ENCODE measurements around the gene MID1IP1. TPM values are rescaled to one million over a fixed set of nuclear protein-coding genes. Genes with fewer than 3 reads are reported as not detected.

MID1IP1 gene
- total RNA-seq, 2 donors from 2014 or later = 42.8 to 53.2 TPM

- DNase-seq = peak in 1 of 4 donors; percentile 17
- Histone ChIP-seq H3K27me3 (no peaks in the 10 kb centered on the region), H3K36me3 (replicated peaks in 1 of 2; ENCODE audit: insufficient read depth in 1 of 2, low read depth in 2 of 2) (no peaks in the 10 kb centered on the region), H3K4me1 (peaks cover 38% of the 10 kb centered on the region), H3K9me3 (no peaks in the 10 kb centered on the region), H3K4me3 (no peak overlapping the region), H3K27ac (peak overlapping the region in 3 of 4 donors; percentile 30 to 67 (median 38))
- peak; percentile 77 for ATAC-seq
- no peak for TF ChIP-seq POLR2A (IDR thresholded peaks at IDR 0.05)
- TF ChIP-seq, protein P1, sequence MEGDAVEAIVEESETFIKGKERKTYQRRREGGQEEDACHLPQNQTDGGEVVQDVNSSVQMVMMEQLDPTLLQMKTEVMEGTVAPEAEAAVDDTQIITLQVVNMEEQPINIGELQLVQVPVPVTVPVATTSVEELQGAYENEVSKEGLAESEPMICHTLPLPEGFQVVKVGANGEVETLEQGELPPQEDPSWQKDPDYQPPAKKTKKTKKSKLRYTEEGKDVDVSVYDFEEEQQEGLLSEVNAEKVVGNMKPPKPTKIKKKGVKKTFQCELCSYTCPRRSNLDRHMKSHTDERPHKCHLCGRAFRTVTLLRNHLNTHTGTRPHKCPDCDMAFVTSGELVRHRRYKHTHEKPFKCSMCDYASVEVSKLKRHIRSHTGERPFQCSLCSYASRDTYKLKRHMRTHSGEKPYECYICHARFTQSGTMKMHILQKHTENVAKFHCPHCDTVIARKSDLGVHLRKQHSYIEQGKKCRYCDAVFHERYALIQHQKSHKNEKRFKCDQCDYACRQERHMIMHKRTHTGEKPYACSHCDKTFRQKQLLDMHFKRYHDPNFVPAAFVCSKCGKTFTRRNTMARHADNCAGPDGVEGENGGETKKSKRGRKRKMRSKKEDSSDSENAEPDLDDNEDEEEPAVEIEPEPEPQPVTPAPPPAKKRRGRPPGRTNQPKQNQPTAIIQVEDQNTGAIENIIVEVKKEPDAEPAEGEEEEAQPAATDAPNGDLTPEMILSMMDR (IDR thresholded peaks at IDR 0.05) = no peak
- intact Hi-C loops (cut with DNase I) = no loop called here
- WGBS, 2 donors = 54 to 57% methylated on average over 1 of the region's 1 CpG
These were observed 18.4 kb downstream of the MID1IP1 start for GRCh38 chrX:38819709-38820108.

DNA sequence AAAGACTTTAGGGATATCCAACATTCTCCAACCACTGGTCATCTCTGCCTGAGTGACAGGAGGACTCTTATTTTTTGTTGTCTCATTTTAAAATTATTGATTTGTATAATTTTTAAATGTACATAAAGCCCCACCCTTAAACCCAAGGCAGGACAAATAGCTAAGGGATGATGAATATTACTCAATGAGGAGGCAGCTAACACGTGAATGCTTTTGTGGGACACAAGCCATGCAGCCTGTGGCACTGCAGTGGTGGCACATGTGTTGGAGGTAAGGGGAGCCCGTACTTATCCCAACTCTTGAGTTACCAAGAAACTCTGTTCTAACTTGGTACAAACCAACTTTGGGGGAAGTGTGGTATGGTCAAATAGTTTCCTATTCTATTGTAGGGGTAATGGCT lies 19.5 kb downstream of the MID1IP1 start:
- WGBS, 2 donors = 74 to 76% methylated on average over 2 of the region's 2 CpGs
- peaks cover 38% of the 10 kb centered on the region for H3K4me1 ChIP-seq
- H3K9me3 ChIP-seq = no peaks in the 10 kb centered on the region
- no peak overlapping the region for H3K27ac ChIP-seq
- no peak for DNase-seq
- no peaks in the 10 kb centered on the region for H3K36me3 ChIP-seq (replicated peaks in 1 of 2; ENCODE audit: insufficient read depth in 1 of 2, low read depth in 2 of 2)
- no peak overlapping the region for H3K4me3 ChIP-seq
- ATAC-seq = no peak
- H3K27me3 ChIP-seq = no peaks in the 10 kb centered on the region
- no peak for TF ChIP-seq POLR2A (IDR thresholded peaks at IDR 0.05)
- TF ChIP-seq, protein P1 (IDR thresholded peaks at IDR 0.05) = no peak
- intact Hi-C loops (cut with DNase I) = no loop called here

GRCh38 chrX:38824176-38824575 lies 22.9 kb downstream of the MID1IP1 start:
- Histone ChIP-seq H3K27ac (no peak overlapping the region), H3K4me1 (peaks cover 13% of the 10 kb centered on the region), H3K27me3 (no peaks in the 10 kb centered on the region), H3K9me3 (no peaks in the 10 kb centered on the region), H3K4me3 (no peak overlapping the region), H3K36me3 (replicated peaks in 1 of 2; ENCODE audit: insufficient read depth in 1 of 2, low read depth in 2 of 2) (no peaks in the 10 kb centered on the region)
- no peak for ATAC-seq
- TF ChIP-seq, protein P1 (IDR thresholded peaks at IDR 0.05) = no peak
- no peak for TF ChIP-seq POLR2A (IDR thresholded peaks at IDR 0.05)
- no peak for DNase-seq
- WGBS, 2 donors = 90 to 98% methylated on average over 2 of the region's 2 CpGs
- intact Hi-C loops (cut with DNase I) = no loop called here

DNA sequence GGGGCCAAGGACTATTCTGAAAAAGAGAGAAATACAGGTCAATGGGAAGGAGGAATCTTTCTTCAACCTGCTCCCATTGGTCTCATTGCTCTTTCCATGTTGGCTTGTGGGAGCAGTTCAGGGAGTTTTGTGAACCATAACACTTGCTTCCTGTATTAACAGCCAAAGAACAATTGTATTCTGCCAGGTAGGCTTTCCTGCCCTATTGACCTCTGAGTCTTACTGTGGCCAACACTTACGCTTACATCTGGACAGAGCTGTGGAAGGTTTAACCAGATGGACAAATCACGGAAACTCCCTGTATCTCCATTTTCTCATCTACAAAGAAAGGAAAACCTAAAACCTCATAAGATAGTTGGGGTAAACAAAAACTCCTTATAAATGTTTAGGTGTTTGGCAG lies 30.7 kb downstream of the MID1IP1 start:
- TF ChIP-seq, protein P1 (IDR thresholded peaks at IDR 0.05) = no peak
- no peak for TF ChIP-seq POLR2A (IDR thresholded peaks at IDR 0.05)
- intact Hi-C loops (cut with DNase I) = no loop called here
- Histone ChIP-seq H3K4me1 (no peaks in the 10 kb centered on the region), H3K27ac (no peak overlapping the region), H3K27me3 (no peaks in the 10 kb centered on the region), H3K36me3 (replicated peaks in 1 of 2; ENCODE audit: insufficient read depth in 1 of 2, low read depth in 2 of 2) (no peaks in the 10 kb centered on the region), H3K9me3 (no peaks in the 10 kb centered on the region), H3K4me3 (no peak overlapping the region)
- ATAC-seq (no peak), DNase-seq (no peak)
- 28 to 39% methylated on average over 2 of the region's 2 CpGs for WGBS, 2 donors

DNA sequence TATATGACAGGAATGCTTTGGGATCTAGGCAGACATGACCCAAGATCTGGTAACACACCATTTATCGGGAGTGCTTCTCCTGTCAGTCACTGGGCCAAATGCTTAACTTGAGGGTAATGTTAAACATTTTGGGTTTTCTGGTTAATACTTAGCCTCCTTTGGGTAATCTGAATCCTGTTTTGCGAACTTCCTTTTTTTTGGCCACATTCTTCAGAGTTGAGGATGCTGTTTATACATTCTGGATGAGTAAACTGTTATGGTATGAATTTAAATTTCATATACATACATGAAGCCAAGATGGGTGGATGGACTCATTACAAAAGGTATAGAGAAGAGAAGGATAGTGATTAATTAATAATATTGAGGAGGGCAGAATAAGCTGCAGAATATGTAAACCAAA lies 36.1 kb downstream of the MID1IP1 start:
- 80 to 100% methylated on average over 1 to 2 of the region's 2 CpGs for WGBS, 2 donors
- no peak overlapping the region for H3K4me3 ChIP-seq
- no peaks in the 10 kb centered on the region for H3K9me3 ChIP-seq
- ATAC-seq (no peak), DNase-seq (no peak)
- no peaks in the 10 kb centered on the region for H3K27me3 ChIP-seq
- peaks cover 12% of the 10 kb centered on the region for H3K4me1 ChIP-seq
- no peaks in the 10 kb centered on the region for H3K36me3 ChIP-seq (replicated peaks in 1 of 2; ENCODE audit: insufficient read depth in 1 of 2, low read depth in 2 of 2)
- TF ChIP-seq POLR2A (IDR thresholded peaks at IDR 0.05) = no peak
- TF ChIP-seq, protein P1 (IDR thresholded peaks at IDR 0.05) = no peak
- intact Hi-C loops (cut with DNase I) = no loop called here
- no peak overlapping the region for H3K27ac ChIP-seq
